Lung microvascular endothelial cell (primary cell): ENCODE measurements around the gene SLC13A1. TPM values are rescaled to one million over a fixed set of nuclear protein-coding genes. Genes with fewer than 3 reads are reported as not detected.
"Not testable (repeated sequence)": the region's sequence is repeated elsewhere in the genome, so short reads cannot be mapped to it uniquely, and the experiment has no call there.

Experiments
- DNase-seq, 2 donors: peaks; one replicate each; pipeline versions ENCODE4 v3.0.0 to v3.0.0-alpha.2; 2010; ENCODE audit warnings: low read depth in 2 of 2
- total RNA-seq: library from RNA; depleted of rRNA; stranded (reverse); fragments of >200 nt; gene quantifications from 2 replicates; pipeline ENCODE4 v1.2.1, GENCODE V29; 2014

SLC13A1 gene
- total RNA-seq, 1 donor from 2014 or later = not detected

DNA sequence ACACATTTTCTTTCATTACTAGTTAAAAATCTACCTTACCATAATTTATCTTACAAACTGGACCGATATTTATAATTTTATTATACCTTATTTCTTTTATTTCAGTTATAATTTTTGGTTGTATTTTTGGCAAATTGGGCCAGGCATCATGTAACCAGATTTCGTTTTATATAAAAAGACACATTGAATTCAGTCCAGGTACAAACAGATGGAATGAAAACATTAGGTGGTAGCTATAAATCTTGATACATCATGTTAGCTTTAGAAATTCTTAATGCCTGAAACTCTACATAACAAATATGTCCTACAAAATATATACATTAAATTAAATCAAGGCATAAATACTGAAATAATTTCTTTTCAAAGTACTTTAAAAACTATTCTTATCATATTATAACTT, 73.1 kb downstream of the SLC13A1 start:
- no peak for DNase-seq

GRCh38 chr7:123126171-123126570, 73.6 kb downstream of the SLC13A1 start:
- DNase-seq = no peak

- DNase-seq = no peak
Observed at GRCh38 chr7:123125231-123125630, 74.5 kb downstream of the SLC13A1 start.

DNA sequence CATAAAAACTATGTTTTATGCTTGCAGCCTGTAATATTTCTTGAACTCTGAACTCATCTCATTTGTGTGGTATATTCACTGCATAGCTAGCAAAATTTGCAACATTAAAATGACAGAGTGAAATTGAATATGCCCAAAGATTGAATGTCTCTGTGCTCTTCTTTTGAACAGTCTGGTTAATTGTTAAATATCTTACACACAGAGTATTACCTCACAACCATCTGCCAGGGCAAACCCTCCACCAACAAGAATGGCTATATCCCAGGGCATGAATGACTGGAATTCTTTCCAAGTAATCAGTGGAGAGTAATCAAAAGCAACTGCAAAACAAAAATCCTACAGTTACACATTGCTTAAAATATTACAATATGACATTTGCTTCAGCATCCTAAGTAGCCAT, 76.9 kb downstream of the SLC13A1 start:
- DNase-seq = no peak

DNA sequence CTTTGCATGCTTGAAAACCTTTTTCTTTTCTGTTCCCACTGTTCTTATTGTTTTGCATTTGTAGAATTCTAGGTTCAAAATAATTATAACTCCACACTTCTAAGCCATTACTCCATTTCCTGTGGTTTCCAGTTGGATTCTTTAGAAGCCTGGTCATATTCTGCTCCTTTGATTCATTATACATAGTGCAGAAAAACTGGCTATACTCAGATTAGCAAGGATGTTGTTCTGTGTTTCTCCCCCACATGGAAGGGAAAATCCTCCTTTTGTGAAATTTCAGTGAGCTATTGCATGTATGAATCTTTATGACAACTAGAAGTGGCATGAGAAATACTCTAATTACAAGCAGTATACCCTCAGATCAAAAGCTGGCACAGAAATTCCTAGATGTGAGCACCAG, 79.5 kb downstream of the SLC13A1 start:
- peak in 1 of 2 donors; percentile 37 for DNase-seq

GRCh38 chr7:123115331-123115730, 84.4 kb downstream of the SLC13A1 start:
- no peak for DNase-seq

GRCh38 chr7:123114288-123114687, 85.5 kb downstream of the SLC13A1 start:
- no peak for DNase-seq

DNA sequence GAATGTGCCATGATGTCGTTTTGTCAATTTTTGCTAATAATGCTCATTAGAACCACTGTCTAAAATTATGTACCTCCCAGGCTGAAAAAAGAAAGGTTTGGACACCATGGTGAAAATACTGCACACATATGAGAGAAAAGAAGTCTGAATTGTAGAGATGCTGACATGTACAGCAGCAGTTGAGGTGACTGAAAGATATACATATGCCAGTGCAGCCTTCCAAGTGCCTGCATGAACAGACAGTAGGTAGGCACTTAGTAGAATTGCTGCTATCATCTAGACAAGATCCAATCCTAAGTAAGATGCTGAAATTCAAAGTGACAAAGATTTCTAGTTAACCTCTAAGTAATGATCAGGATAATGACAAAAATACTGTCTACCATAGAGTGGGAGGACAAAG, 86.9 kb downstream of the SLC13A1 start:
- no peak for DNase-seq

- DNase-seq = no peak
Observed at GRCh38 chr7:123099712-123100111, 100.1 kb downstream of the SLC13A1 start.

GRCh38 chr7:123096976-123097375, 102.8 kb downstream of the SLC13A1 start:
- DNase-seq = no peak

DNA sequence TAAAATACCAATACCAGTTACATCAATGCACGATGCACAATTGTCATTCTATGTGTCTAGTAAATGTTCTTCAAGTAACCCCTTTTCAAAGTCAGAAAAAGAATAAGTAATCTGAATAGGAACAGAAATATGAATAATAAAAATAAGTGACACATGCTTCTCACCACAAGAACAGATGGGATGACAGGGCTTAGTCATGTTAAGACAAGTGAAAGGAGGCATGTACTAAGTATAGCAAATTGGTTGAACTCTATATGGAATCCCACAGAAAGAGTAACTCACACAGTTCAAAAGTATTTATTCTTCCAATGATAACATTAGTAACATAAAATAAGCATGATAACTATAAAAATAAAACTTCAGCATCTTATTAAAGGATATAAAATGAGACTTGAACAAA, 103.3 kb downstream of the SLC13A1 start:
- no peak for DNase-seq

DNA sequence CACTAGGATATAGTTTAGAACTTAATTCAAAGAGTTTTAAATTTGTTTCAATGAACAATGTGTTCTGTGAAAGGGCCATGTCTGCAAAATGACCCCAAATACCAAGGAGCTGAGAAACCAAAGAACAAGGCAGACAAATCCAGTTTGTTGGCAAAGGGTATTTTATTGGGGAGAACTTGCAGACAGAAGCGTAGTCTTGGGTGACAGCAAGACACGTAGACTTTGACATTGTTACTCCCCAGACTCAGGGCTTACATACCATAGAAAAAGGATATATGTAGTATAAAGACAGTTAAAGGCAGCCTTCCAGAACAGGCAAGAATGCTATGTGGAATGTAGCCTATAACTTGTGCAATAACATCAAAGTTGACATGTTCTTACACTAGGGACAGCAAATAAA, 109.3 kb downstream of the SLC13A1 start:
- no peak for DNase-seq

- not testable (repeated sequence) for DNase-seq
Observed at GRCh38 chr7:123086910-123087309, 112.9 kb downstream of the SLC13A1 start.

DNA sequence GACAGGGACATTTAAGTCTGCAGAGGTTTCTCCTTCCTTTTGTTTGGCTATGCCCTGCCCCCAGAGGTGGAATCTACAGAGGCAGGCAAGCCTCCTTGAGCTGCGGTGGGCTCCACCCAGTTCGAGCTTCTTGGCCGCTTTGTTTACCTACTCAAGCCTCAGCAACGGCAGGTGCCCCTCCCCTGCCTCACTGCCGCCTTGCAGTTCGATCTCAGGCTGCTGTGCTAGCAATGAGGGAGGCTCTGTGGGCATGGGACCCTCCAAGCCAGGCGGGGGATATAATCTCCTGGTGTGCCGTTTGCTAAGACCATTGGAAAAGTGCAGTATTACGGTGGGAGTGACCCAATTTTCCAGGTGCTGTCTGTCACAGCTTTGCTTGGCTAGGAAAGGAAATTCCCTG, 114.9 kb downstream of the SLC13A1 start:
- DNase-seq = not testable (repeated sequence)

DNA sequence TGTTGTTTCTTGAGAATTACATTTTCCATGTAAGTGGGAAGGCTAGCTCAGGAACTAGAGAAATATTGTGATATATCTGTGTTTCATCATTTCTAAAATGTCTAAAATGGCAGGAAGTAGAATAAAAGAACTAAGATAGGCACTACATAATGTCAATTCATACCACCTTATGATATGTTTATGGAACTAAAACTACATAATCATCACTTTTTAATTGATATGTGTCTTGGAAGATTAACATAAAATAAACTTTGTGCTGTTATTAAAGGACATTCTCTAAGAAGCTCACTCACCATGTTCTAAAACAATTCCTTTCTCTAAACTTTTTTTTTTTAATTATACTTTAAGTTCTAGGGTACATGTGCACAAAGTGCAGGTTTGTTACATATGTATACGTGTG, 120.7 kb downstream of the SLC13A1 start:
- DNase-seq = no peak

DNA sequence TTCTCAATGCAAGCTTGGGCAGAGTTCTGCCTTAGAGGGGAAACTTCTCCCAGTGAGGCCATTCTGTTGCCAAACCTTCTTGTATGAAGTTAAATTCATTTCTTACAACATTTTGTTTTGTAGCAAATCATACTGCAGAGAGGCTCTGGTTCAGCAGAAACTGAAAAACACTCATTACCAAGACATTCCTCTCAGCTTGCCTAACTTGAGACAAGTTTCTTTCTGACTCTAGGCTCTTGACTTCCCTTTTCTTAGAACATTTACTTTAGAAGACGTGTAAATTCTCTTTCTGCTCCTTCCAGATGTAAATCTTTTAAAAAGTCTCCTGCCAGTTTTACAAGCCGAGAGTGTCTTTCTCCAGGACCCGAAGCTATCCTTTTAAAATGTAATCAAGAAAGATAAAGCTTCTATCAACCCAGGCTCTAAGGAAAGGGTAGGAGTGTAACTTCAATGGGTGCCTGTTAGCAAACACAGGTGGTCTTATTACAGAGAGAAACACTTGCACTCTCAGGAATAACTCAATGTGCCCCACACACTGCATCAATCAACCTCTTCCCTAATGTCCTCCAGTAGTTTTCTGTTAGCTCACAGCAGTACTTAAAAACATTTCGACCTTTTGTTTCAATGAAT, 123.8 kb downstream of the SLC13A1 start:
- DNase-seq = no peak

GRCh38 chr7:123070702-123071286, 129.0 kb downstream of the SLC13A1 start:
- peak; percentile 7 to 15 for DNase-seq

GRCh38 chr7:123067814-123068213, 132.0 kb downstream of the SLC13A1 start:
- no peak for DNase-seq

Other genes starting within 250 kb of the SLC13A1 start
- gene TAS2R16, start 204.3 kb downstream of the SLC13A1 start, total RNA-seq = not detected in 2 replicates